Activated CD4-positive, alpha-beta memory T cell treated with anti-CD3 and anti-CD28 coated beads, Interleukin-2, amount 10 ng/mL, durations not matched to agents 7 days and 5 days (primary cell): ENCODE results near the gene C2orf49. TPM values are rescaled to one million over a fixed set of nuclear protein-coding genes. Genes with fewer than 3 reads are reported as not detected.
"Not testable (repeated sequence)": the region's sequence is repeated elsewhere in the genome, so short reads cannot be mapped to it uniquely, and the experiment has no call there.

Experiments
- CTCF ChIA-PET: fragments of 350-600 bp; sonication (Branson Sonifier 250); formaldehyde crosslinking; loops from one replicate; lab custom pipeline; 2021; ENCODE audit warnings: antibody characterized with exemption, inconsistent platforms; lab: Charles Lee
- POLR2A ChIA-PET: fragments of 350-600 bp; sonication (Branson Sonifier 250); formaldehyde crosslinking; loops from one replicate; lab custom pipeline; 2021; ENCODE audit warnings: antibody characterized with exemption; lab: Charles Lee
- DNase-seq: peaks from one replicate; pipeline ENCODE4 v3.0.0-alpha.2; 2020
- H3K27ac Mint-ChIP-seq: one replicate; pipeline ENCODE4 v1.8.0; 2021; ENCODE audit warnings: mild to moderate bottlenecking, mixed read lengths
- H3K27me3 Mint-ChIP-seq: one replicate; pipeline ENCODE4 v1.8.0; 2021; ENCODE audit warnings: mixed read lengths
- H3K36me3 Mint-ChIP-seq: one replicate; pipeline ENCODE4 v1.8.0; 2021; ENCODE audit warnings: low read depth, mixed read lengths
- H3K4me1 Mint-ChIP-seq: one replicate; pipeline ENCODE4 v1.8.0; 2021; ENCODE audit warnings: mixed read lengths
- H3K4me3 Mint-ChIP-seq: one replicate; pipeline ENCODE4 v1.8.0; 2021; ENCODE audit warnings: mild to moderate bottlenecking, mixed read lengths
- H3K9me3 Mint-ChIP-seq: one replicate; pipeline ENCODE4 v1.8.0; 2021; ENCODE audit warnings: mixed read lengths
- total RNA-seq, 2 experiments: library from RNA; stranded (reverse); gene quantifications; one replicate each; pipeline ENCODE4 v1.2.3, GENCODE V29; 2021

C2orf49 gene
- total RNA-seq, 2 experiments from 2014 or later: 22.0 to 23.5 TPM

DNA sequence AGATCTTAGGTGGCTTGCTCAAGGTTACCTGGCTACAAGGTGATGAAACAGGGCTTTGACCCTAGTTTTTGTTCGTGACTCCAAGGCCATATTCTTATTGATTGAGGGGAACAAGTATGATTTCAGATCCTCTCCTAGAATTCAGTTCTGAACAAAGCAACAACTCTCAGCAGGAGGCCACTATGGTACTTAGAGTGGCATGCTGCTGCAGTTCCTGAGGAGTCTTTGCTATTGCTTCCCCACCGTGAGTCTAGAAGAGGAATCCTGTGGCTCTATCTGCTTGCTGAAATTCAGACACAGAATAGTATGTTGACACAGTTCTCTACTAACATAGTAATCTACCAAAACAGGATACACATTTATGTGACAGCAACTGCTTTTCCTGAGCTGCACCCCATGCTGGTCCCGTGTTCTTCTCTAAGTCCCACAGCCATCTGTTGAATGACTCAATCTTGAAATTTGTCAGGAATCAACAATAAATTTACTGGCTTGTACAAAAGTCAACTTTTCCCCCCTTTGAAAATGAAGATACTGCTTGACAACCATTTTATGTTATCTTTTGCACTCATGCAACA lies 11.9 kb upstream of the C2orf49 start:
- Mint-ChIP-seq H3K36me3 (peaks cover 21% of the 10 kb centered on the region), H3K27me3 (no peaks in the 10 kb centered on the region), H3K27ac (no peak overlapping the region), H3K4me1 (peaks cover 30% of the 10 kb centered on the region), H3K9me3 (no peaks in the 10 kb centered on the region), H3K4me3 (no peak overlapping the region)
- ChIA-PET POLR2A (no interaction called here), CTCF (no interaction called here)
- no peak for DNase-seq

DNA sequence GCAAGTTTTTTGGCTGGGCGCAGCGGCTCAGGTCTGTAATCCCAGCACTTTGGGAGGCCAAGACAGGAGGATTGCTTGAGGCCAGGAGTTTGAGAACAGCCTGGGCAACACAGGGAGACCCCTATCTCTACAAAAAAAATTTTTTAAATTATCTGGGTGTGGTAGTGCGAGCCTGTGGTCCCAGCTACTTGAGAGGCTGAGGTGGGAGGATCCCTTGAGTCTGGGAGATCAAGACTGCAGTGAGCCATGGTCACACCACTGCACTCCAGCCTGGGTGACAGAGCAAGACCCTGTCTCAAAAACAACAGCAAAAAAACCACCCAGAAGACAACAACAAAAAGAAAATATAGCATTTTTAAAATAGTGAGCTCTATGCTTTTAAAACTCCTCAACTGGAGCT lies 10.1 kb upstream of the C2orf49 start:
- H3K4me3 Mint-ChIP-seq, DNase-seq, CTCF ChIA-PET, H3K27me3 Mint-ChIP-seq, H3K27ac Mint-ChIP-seq, H3K9me3 Mint-ChIP-seq: not testable (repeated sequence)
- POLR2A ChIA-PET: interaction anchor here (1.1 to 2.3 kb wide), 2 partner anchors 11 to 57 kb away, joined by 4 to 18 read pairs; partner anchors contain the start of gene C2orf49
- Mint-ChIP-seq H3K36me3 (peaks cover 21% of the 10 kb centered on the region), H3K4me1 (peaks cover 35% of the 10 kb centered on the region)

DNA sequence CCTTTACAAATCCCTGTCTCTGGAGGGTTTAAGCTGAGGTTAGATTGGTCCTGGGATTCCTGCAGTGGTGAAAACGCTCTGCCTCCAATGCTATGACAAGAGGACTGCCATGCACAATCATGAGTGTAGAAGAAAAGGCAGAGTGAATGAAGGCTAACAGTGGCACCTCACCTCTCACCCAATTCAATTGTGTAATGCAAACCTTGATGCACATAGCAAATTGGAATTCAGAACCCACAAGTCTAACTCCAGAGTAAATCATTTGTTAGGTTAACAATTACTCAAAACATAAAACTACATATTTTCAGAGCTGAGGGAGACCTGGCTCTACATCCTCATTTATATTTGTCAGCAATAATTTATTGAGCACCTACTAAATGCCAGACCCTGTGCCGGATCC lies 9.7 kb upstream of the C2orf49 start:
- Mint-ChIP-seq H3K36me3 (peaks cover 20% of the 10 kb centered on the region), H3K9me3 (no peaks in the 10 kb centered on the region), H3K27me3 (no peaks in the 10 kb centered on the region), H3K4me3 (peak overlapping the region; percentile 93), H3K4me1 (peaks cover 35% of the 10 kb centered on the region), H3K27ac (no peak overlapping the region)
- DNase-seq: no peak
- CTCF ChIA-PET: no interaction called here
- POLR2A ChIA-PET: interaction anchor here (1.1 to 2.3 kb wide), 3 partner anchors 11 to 56 kb away, joined by 4 to 18 read pairs (median 5); partner anchors contain the start of gene C2orf49

DNA sequence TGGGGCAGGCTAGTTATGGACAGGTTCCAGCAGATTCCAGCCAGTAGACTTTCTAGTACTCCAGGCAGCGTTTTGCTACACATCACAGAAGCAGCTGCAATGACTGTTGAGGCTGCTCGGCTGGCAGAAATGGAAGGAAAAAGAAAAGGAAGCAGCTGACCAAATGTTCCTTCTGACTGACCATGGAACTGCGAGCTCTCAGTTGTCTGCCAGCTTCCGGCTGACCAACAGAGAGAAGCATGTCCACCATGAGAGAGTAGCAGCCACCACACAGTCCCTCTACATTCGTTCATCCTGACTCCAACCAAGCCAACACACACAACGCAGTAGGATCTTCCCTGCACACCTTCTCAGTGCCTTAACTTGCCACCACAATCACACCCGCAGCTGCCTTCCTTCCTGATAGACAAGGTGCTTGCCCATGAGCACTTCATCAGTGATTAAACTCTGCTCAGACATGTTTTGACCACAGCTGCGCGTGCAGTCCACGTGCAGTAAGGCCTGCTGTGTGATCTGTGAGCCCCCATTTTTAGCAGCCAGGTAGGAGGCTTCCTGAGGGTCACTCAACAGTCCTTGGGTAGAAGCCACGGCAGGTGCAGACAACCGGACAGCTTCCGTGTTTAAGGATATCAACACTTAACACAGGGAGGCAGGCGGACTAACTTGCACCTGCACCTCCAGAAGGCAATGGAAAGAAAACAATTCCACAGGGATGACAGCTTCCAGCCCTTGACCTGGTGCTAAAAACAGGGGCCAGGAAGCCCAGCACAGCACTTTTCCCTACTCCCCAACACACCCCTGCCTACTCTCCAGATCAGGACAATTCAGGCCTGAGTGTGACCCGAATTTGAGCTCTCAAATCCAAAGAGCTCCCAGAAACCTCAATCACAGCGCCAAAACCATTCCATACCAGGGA lies 8.8 kb upstream of the C2orf49 start:
- CTCF ChIA-PET: interaction anchor here (0.8 kb wide), 1 partner anchor 16 kb away, joined by 3 read pairs; no protein-coding TSS in a partner anchor
- Mint-ChIP-seq H3K9me3 (no peaks in the 10 kb centered on the region), H3K4me1 (peaks cover 32% of the 10 kb centered on the region), H3K36me3 (peaks cover 16% of the 10 kb centered on the region), H3K4me3 (peak overlapping the region; percentile 93), H3K27ac (peak overlapping the region; percentile 74), H3K27me3 (no peaks in the 10 kb centered on the region)
- POLR2A ChIA-PET: interaction anchor here (0.7 to 2.3 kb wide), 6 partner anchors 10 to 832 kb away, joined by 3 to 18 read pairs (median 4); partner anchors contain the start of gene C2orf49
- DNase-seq: peak; percentile 56

DNA sequence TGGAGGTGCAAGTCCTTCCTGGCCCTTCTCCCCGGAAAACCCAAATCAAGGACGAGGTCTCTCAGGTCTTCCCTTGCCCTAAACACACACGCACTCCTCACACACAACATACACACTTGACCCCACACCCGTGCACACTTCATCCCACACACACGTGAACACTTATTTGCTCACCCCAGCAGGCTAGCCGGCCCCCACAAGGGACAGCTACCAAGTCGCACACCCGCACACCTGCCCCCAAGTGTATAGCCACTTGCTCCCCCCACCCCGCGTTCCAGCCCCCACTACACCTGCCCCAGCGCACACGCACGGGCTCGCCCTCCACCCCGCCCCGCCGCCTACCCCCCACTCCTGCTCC lies 8.2 kb upstream of the C2orf49 start:
- Mint-ChIP-seq H3K27me3 (no peaks in the 10 kb centered on the region), H3K36me3 (peaks cover 13% of the 10 kb centered on the region), H3K4me3 (peak overlapping the region; percentile 93), H3K9me3 (no peaks in the 10 kb centered on the region), H3K27ac (peak overlapping the region; percentile 74), H3K4me1 (peaks cover 32% of the 10 kb centered on the region)
- ChIA-PET POLR2A (interaction anchor here (1.3 to 2.3 kb wide), 4 partner anchors 9 to 831 kb away, joined by 3 to 18 read pairs (median 6); partner anchors contain the start of gene C2orf49), CTCF (interaction anchor here (0.8 to 1.1 kb wide), 2 partner anchors 14 to 16 kb away, joined by 3 to 4 read pairs; no protein-coding TSS in a partner anchor)
- DNase-seq: peak; percentile 19

DNA sequence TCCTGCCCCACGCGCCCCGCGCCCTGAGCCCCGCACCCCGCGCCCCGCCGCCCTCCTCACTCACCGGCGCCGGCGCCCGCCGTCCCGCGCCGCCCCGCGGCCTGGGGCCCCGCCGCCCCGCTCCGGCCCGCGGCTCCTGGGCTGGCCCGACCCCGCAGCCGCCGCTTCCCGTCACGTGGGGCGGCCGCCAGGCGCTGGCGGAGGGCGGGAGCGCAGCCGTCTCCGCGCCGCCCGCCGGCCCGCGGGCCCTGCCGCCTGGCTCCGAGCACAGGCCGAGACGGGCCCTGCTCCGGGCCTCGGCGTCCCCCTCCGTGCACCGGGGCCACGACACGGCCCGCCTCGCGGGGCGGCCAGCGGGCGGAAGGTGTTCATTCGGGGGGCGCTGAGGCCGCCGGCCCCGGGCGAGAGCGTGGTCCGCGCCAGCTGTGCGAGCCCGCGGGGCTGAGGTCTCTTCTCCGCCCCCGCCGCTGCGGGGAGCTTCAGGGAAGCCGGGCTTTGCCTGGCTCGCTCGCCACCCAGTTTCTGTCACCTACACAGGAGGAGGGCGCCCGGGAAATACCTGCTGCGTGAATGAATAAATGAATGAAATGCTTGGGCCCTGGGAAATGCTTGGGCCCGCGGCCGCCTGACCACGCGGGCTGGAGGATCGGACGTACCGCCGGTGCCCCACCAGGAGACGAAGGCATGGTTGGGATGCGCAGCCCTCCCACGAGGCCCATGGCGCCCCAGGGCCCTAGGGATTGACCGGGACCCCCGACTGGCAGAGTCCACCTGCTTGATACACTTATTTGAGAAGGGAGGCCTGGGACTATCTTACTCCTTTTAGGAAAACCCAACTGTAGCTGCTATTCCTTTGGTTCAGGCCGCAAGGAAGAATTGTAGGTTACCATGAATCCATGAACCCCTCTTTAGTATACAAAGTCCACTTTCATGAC lies 7.5 kb upstream of the C2orf49 start, which contains the start of gene TGFBRAP1:
TGFBRAP1 (minus strand) TSS at position 175 of the 935 bp plus-strand sequence. CDS start 21,434 bp downstream, outside the sequence.
- ChIA-PET POLR2A (interaction anchor here (1.0 to 2.1 kb wide), 7 partner anchors 9 to 830 kb away, joined by 3 to 7 read pairs (median 4); no protein-coding TSS in a partner anchor), CTCF (interaction anchor here (1.1 kb wide), 1 partner anchor 13 kb away, joined by 4 read pairs; no protein-coding TSS in a partner anchor)
- DNase-seq: peak; percentile 68
- H3K4me1 Mint-ChIP-seq: peaks cover 32% of the 10 kb centered on the region
- H3K36me3 Mint-ChIP-seq: peaks cover 13% of the 10 kb centered on the region
- no peaks in the 10 kb centered on the region for H3K9me3 Mint-ChIP-seq
- H3K27me3 Mint-ChIP-seq: no peaks in the 10 kb centered on the region
- peak within 1 kb of the TSS; percentile 86 for H3K27ac Mint-ChIP-seq
- H3K4me3 Mint-ChIP-seq: peak within 1 kb of the TSS; percentile 93

DNA sequence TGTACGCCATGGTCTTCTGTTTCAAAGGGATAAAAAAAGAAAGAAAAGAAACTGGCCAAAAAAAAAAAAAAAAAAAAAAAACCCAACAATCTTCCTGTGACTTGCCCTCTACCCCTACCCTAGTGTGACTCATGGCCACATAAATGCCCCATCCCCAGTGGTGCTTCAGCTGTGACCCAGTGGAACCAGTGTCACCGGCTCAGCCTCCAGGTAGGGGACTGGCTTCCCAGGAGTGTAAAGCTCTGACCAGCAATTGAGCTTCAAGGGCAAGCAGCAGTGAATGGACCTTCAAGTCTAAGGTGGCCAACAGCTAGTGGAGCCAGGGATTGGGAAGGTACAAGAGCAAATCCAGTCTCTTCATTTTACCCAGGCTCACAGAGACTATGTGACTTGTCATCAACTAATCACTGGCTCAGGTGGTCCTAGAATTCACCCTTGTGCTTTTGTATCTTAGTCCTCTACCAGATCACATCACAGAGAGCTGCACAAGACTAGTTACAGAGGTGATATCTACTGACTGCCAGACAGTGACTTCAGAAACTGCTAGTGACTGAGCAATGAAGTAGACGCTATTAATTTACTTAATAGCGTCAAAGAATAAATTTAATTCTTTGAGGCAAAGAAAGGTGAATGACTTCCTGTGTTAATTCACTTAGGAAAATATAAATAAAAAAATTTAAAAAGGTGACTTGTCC lies 6.5 kb upstream of the C2orf49 start:
- Mint-ChIP-seq H3K4me1 (peaks cover 39% of the 10 kb centered on the region), H3K27me3 (no peaks in the 10 kb centered on the region), H3K4me3 (peak overlapping the region; percentile 80), H3K36me3 (peaks cover 10% of the 10 kb centered on the region), H3K9me3 (no peaks in the 10 kb centered on the region), H3K27ac (peak overlapping the region; percentile 86)
- ChIA-PET CTCF (no interaction called here), POLR2A (interaction anchor here (1.0 to 1.5 kb wide), 5 partner anchors 8 to 417 kb away, joined by 3 to 5 read pairs (median 4); no protein-coding TSS in a partner anchor)
- DNase-seq: peak; percentile 19

DNA sequence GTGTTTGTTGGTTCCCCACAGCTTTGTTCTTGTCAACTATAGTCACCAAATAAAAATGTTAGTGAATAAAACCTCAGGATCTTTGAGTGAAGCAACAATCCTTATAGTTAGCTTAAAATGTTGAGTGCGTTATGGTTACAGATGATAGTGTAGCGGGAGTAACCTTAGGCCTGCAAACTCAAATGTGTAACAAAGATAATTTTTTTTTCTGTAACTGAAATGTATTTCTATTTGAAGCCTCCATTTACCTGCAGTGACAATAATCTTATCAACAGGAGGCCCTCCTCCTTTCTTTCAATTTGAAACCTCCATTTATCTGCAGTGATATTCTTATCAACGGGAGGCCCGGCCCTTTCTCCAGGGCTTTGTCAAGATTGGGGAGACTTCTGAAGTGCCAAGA lies 3.1 kb upstream of the C2orf49 start:
- H3K36me3 Mint-ChIP-seq: peaks cover 12% of the 10 kb centered on the region
- H3K4me1 Mint-ChIP-seq: peaks cover 44% of the 10 kb centered on the region
- no peak overlapping the region for H3K4me3 Mint-ChIP-seq

DNA sequence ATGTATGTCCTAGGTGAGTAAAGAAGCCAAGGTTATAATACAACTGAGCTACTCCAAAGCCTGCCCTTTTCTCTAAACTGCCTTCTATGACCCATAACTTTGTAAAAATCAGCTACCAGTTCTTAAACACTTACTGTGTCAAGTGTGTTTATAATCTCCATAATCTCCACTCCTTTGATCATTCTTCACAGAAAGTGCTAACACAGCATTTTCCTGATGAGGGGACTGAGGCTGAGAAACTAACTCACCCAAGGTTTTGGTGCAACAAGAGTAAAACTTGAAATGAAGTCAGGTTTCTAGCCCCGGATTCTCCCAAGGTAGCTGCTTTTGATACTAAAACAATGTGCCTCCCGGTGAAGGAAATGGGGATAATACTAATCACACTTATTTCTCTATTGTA lies 1.9 kb upstream of the C2orf49 start:
- Mint-ChIP-seq H3K27me3 (no peaks in the 10 kb centered on the region), H3K4me3 (no peak overlapping the region), H3K4me1 (peaks cover 45% of the 10 kb centered on the region), H3K36me3 (peaks cover 21% of the 10 kb centered on the region), H3K27ac (peak overlapping the region; percentile 19), H3K9me3 (no peaks in the 10 kb centered on the region)
- ChIA-PET POLR2A (no interaction called here), CTCF (no interaction called here)
- no peak for DNase-seq

More for the DNA sequence above, 3.1 kb upstream of the C2orf49 start:
- H3K9me3 Mint-ChIP-seq: no peaks in the 10 kb centered on the region
- POLR2A ChIA-PET: no interaction called here
- CTCF ChIA-PET: no interaction called here
- no peaks in the 10 kb centered on the region for H3K27me3 Mint-ChIP-seq
- DNase-seq: no peak
- H3K27ac Mint-ChIP-seq: no peak overlapping the region

DNA sequence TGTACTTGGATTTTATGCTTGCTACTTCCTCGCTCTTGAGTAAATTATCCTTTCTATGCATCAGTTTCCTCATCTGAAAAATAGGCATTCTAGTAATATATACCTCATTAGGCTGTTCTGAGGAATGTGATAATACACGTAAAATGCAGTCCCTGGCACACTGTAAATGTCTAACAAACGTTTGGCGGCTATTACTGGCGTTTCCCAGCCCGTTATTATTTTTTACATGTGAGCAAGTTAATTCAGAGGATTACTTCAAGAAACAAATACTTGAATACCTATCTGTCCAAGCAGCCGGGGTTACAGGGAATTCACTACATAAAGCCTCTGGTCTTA lies 586 bp upstream of the C2orf49 start:
- H3K36me3 Mint-ChIP-seq: peaks cover 32% of the 10 kb centered on the region

DNA sequence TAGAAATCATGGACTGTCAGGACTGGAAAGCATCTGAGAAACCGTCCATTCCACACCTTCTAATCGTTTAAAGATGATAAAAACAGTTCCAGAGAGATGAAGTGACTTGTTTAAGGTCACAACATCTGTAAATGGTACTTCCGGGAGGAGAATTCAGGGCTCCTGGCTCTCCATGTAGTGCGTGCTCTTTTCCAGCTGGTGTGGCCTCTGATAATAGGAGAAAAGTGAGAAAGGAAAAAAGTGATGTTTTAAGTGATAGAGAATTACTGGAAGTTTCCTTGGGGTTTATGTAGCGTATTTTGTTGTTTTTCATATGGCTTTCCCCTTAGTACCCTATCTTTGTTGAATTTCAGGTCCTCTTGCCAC lies 663 bp downstream of the C2orf49 start:
- no peaks in the 10 kb centered on the region for H3K9me3 Mint-ChIP-seq
- H3K4me1 Mint-ChIP-seq: peaks cover 42% of the 10 kb centered on the region
- peak overlapping the region; percentile 95 for H3K27ac Mint-ChIP-seq
- peak overlapping the region; percentile 87 for H3K4me3 Mint-ChIP-seq
- ChIA-PET CTCF (interaction anchor here (1.4 kb wide), 1 partner anchor 24 kb away, joined by 3 read pairs; no protein-coding TSS in a partner anchor), POLR2A (interaction anchor here (0.6 to 3.5 kb wide), 3 partner anchors 8 to 15 kb away, joined by 3 to 18 read pairs (median 5); no protein-coding TSS in a partner anchor)
- H3K36me3 Mint-ChIP-seq: peaks cover 37% of the 10 kb centered on the region
- H3K27me3 Mint-ChIP-seq: no peaks in the 10 kb centered on the region
- DNase-seq: no peak

More for the DNA sequence above, 586 bp upstream of the C2orf49 start:
- DNase-seq: no peak
- Mint-ChIP-seq H3K4me1 (peaks cover 42% of the 10 kb centered on the region), H3K4me3 (peak overlapping the region; percentile 87), H3K27ac (peak overlapping the region; percentile 95), H3K9me3 (no peaks in the 10 kb centered on the region), H3K27me3 (no peaks in the 10 kb centered on the region)
- ChIA-PET POLR2A (interaction anchor here (1.0 to 3.5 kb wide), 2 partner anchors 9 to 757 kb away, joined by 3 to 18 read pairs; no protein-coding TSS in a partner anchor), CTCF (no interaction called here)
